SH-SY5Y (cell line): Measurements from ENCODE around the gene OR2Z1.

Experiments
- GATA2 ChIP-seq: IDR thresholded peaks from 2 replicates; pipeline ENCODE4 v1.6.1; 2011; ENCODE audit warnings: mild to moderate bottlenecking, low read depth, low read length
- GATA3 ChIP-seq: IDR thresholded peaks from 2 replicates; pipeline ENCODE4 v1.6.1; 2011; ENCODE audit warnings: low read depth, mild to moderate bottlenecking, low read length, moderate library complexity

- TF ChIP-seq GATA3 (no peak), GATA2 (no peak)
Measured at GRCh38 chr19:8705742-8706141, 15.7 kb upstream of the OR2Z1 start.
